ENCODE data around the gene ZSCAN21. TPM values are rescaled to one million over a fixed set of nuclear protein-coding genes. Genes with fewer than 3 reads are reported as not detected.

ZSCAN21 gene
- total and polyA plus RNA-seq, 2 of the 4 experiments (the other 2 are of a cell fraction), result 11.5 to 13.3 TPM

DNA sequence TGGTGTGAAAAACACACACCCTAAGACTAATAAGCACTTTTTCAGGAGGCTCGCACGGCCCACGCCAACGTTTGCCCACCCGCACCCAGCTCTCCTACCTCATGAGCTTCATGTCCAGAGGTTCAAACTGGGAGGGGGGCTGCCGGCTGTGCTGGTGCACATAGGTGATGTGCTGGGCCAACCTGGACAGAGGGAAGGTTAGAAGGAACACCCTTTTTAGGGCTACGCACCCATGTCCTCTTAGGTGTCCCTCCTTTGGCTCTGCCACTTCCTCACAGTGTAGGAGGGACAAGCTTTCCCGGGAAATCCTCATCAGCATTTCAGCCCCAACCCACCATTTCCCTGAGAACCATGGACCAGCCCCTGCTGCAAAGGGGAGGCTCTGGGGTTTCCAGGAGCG, 45.7 kb downstream of the ZSCAN21 start:
- Histone ChIP-seq H2BK20ac (ENCODE audit: low read depth, low read length) (no peak overlapping the region), H4K20me1 (ENCODE audit: insufficient read depth, low read length) (peaks cover 15% of the 10 kb centered on the region), H3K14ac (replicated peaks; ENCODE audit: low read depth, low read length) (no peak overlapping the region), H4K8ac (ENCODE audit: low read depth in 2 of 2, low read length in 2 of 2) (no peak overlapping the region), H2AFZ (replicated peaks; ENCODE audit: low read length, poor library complexity) (no peak overlapping the region), H3K56ac (ENCODE audit: extremely low read depth, insufficient read depth, low read length) (no peak overlapping the region), H4K91ac (ENCODE audit: insufficient read depth, low read depth, low read length) (no peak overlapping the region), H3K23ac (ENCODE audit: low read depth, low read length) (no peak overlapping the region), H3K18ac (ENCODE audit: low read depth, low read length) (no peak overlapping the region), H2BK15ac (ENCODE audit: low read depth, low read length) (no peak overlapping the region), H3K9me3 (ENCODE audit: control insufficient read depth, insufficient read depth, low read length) (no peaks in the 10 kb centered on the region), H3K4me3 (ENCODE audit: insufficient read depth, low read depth, low read length) (no peak overlapping the region), H3K9ac (ENCODE audit: low read depth, low read length) (no peak overlapping the region), H3K27me3 (ENCODE audit: control insufficient read depth, insufficient read depth, low read length) (no peaks in the 10 kb centered on the region), H3K4ac (ENCODE audit: low read depth, low read length) (no peak overlapping the region), H3K4me1 (ENCODE audit: control insufficient read depth, insufficient read depth, low read length) (peaks cover 8% of the 10 kb centered on the region), H4K5ac (ENCODE audit: low read depth, low read length) (no peak overlapping the region), H2BK120ac (ENCODE audit: low read depth, low read length) (no peak overlapping the region), H3K27ac (ENCODE audit: insufficient read depth, low read length) (no peak overlapping the region), H3K4me2 (ENCODE audit: low read depth, low read length) (no peak overlapping the region), H2BK5ac (ENCODE audit: low read depth, low read length, poor library complexity, severe bottlenecking) (no peak overlapping the region), H2AK5ac (ENCODE audit: low read depth, low read length) (no peak overlapping the region), H2AK9ac (replicated peaks; ENCODE audit: low read depth, low read length, poor library complexity) (no peak overlapping the region), H3K79me1 (ENCODE audit: low read depth in 1 of 2, low read length in 2 of 2) (peaks cover 49 to 85% of the 10 kb centered on the region in 2 experiments), H3K36me3 (ENCODE audit: control insufficient read depth, insufficient read depth, low read length) (peaks cover 83% of the 10 kb centered on the region), H3K9me1 (ENCODE audit: insufficient read depth, low read length) (peaks cover 8% of the 10 kb centered on the region)
- TF ChIP-seq USF2 (IDR thresholded peaks at IDR 0.05; ENCODE audit: low read depth, low read length), result no peak
- no peak for TF ChIP-seq SMC3 (IDR thresholded peaks at IDR 0.05; ENCODE audit: low read depth, low read length)
- no peak for TF ChIP-seq MAFK (IDR thresholded peaks at IDR 0.05; ENCODE audit: low read depth, low read length)
- no peak for TF ChIP-seq RCOR1 (IDR thresholded peaks at IDR 0.05; ENCODE audit: insufficient replicate concordance, low read length)
- no peak for TF ChIP-seq RFX5 (IDR thresholded peaks at IDR 0.05; ENCODE audit: low read depth, low read length)
- TF ChIP-seq RAD21 (IDR thresholded peaks at IDR 0.05; ENCODE audit: low read length), result no peak
- no peak for TF ChIP-seq MXI1 (IDR thresholded peaks at IDR 0.05; ENCODE audit: borderline replicate concordance, low read depth, low read length)
- TF ChIP-seq BHLHE40 (IDR thresholded peaks at IDR 0.05; ENCODE audit: low read depth, low read length), result no peak
- no peak for TF ChIP-seq POLR2A (IDR thresholded peaks at IDR 0.05; ENCODE audit: low read depth, low read length)
- no peak for TF ChIP-seq CHD1 (IDR thresholded peaks at IDR 0.05; ENCODE audit: low read depth, low read length)
- no peak for TF ChIP-seq NFE2L2 (IDR thresholded peaks at IDR 0.05; ENCODE audit: low read depth, low read length)
- TF ChIP-seq, protein P1, sequence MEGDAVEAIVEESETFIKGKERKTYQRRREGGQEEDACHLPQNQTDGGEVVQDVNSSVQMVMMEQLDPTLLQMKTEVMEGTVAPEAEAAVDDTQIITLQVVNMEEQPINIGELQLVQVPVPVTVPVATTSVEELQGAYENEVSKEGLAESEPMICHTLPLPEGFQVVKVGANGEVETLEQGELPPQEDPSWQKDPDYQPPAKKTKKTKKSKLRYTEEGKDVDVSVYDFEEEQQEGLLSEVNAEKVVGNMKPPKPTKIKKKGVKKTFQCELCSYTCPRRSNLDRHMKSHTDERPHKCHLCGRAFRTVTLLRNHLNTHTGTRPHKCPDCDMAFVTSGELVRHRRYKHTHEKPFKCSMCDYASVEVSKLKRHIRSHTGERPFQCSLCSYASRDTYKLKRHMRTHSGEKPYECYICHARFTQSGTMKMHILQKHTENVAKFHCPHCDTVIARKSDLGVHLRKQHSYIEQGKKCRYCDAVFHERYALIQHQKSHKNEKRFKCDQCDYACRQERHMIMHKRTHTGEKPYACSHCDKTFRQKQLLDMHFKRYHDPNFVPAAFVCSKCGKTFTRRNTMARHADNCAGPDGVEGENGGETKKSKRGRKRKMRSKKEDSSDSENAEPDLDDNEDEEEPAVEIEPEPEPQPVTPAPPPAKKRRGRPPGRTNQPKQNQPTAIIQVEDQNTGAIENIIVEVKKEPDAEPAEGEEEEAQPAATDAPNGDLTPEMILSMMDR (conservative IDR thresholded peaks at IDR 0.05; ENCODE audit: low read depth, low read length), result no peak
- intact Hi-C loops (cut with micrococcal nuclease), result no loop called here
- dilution Hi-C loops (cut with HindIII; ENCODE audit: low sequenced_read_pairs, unreplicated experiment), result no loop called here
- CTCF ChIA-PET, result no interaction called here
- in situ Hi-C loops (cut with MboI; ENCODE audit: low sequenced_read_pairs), result no loop called here
- DNase-seq, result no peak
- no TSS peak for BruUV-seq (replicated peaks)
- no peak for ATAC-seq (ENCODE audit: low read depth)
- POLR2A ChIA-PET (ENCODE audit: unreplicated experiment), result no interaction called here
- WGBS, 2 experiments (ENCODE audit: extremely low coverage in 2 of 2, insufficient read length in 1 of 2), result 80% methylated on average over 1 of the region's 9 CpGs; no CpG with 5 or more reads in 1 of the 2 experiments

Measured in IMR-90 (cell line).